HG03139 (cell line): ENCODE results near the gene SARNP.
"Not testable (repeated sequence)": the region's sequence is repeated elsewhere in the genome, so short reads cannot be mapped to it uniquely, and the experiment has no call there.

ENCODE experiments used
- ATAC-seq: cut with Tn5 transposase; IDR thresholded peaks from one replicate; pipeline ENCODE4 v1.9.1; 2021; ENCODE audit not compliant: unreplicated experiment

SARNP gene

GRCh38 chr12:55797550-55797949 is 20.0 kb downstream of the SARNP start:
- ATAC-seq = no peak

- no peak for ATAC-seq
Measured at GRCh38 chr12:55797068-55797467, 20.5 kb downstream of the SARNP start.

- ATAC-seq = no peak
Measured at GRCh38 chr12:55795950-55796349, 21.6 kb downstream of the SARNP start.

GRCh38 chr12:55789893-55790292 is 27.6 kb downstream of the SARNP start:
- no peak for ATAC-seq

- no peak for ATAC-seq
Measured at GRCh38 chr12:55789171-55789570, 28.4 kb downstream of the SARNP start.

GRCh38 chr12:55788546-55788945 is 29.0 kb downstream of the SARNP start:
- no peak for ATAC-seq

GRCh38 chr12:55780685-55781084 is 36.8 kb downstream of the SARNP start:
- ATAC-seq = no peak

GRCh38 chr12:55777856-55778255 is 39.7 kb downstream of the SARNP start:
- ATAC-seq = no peak

GRCh38 chr12:55771736-55772135 is 45.8 kb downstream of the SARNP start:
- ATAC-seq = no peak

GRCh38 chr12:55767156-55767555 is 50.4 kb downstream of the SARNP start:
- no peak for ATAC-seq

- no peak for ATAC-seq
Measured at GRCh38 chr12:55765736-55766290, 51.7 kb downstream of the SARNP start.

GRCh38 chr12:55762646-55763045 is 54.9 kb downstream of the SARNP start:
- ATAC-seq = no peak

- no peak for ATAC-seq
Measured at GRCh38 chr12:55760663-55761062, 56.9 kb downstream of the SARNP start.

GRCh38 chr12:55758575-55758974 is 58.9 kb downstream of the SARNP start:
- ATAC-seq = not testable (repeated sequence)

GRCh38 chr12:55757701-55758100 is 59.8 kb downstream of the SARNP start:
- no peak for ATAC-seq

GRCh38 chr12:55755246-55755645 is 62.3 kb downstream of the SARNP start:
- ATAC-seq = no peak

GRCh38 chr12:55748230-55748993 is 69.1 kb downstream of the SARNP start:
- no peak for ATAC-seq

- ATAC-seq = no peak
Measured at GRCh38 chr12:55746913-55747231, 70.7 kb downstream of the SARNP start.

- no peak for ATAC-seq
Measured at GRCh38 chr12:55746174-55746912, 71.2 kb downstream of the SARNP start.

- no peak for ATAC-seq
Measured at GRCh38 chr12:55745361-55746173, 72.0 kb downstream of the SARNP start.

- no peak for ATAC-seq
Measured at GRCh38 chr12:55744340-55745030, 73.0 kb downstream of the SARNP start.
